Measurements from ENCODE around the gene PDE10A. TPM values are rescaled to one million over a fixed set of nuclear protein-coding genes. Genes with fewer than 3 reads are reported as not detected.

Gene PDE10A
- total and polyA plus RNA-seq, 2 of the 13 experiments (the other 11 are each of a cell fraction or from before 2014, with no cell fraction given) = not detected

DNA sequence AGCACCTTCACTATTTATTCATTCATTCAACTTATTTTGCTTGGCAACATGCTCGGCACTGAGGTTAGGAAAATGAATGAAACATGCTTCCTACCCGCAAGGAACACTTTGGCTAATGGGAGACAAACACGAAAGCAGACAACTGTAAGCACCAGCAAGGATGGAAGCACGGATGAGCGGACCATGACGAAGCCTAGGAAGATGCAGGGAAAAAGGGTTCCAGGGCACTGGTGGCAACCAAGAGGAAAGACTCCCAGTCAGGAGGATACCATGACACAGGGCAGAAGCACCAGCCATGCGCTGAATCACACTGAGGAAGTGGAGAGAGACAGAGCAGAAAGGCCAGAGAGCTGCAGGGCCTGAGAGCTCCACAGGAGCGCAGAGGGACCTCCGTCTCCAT, 9.8 kb downstream of the PDE10A start (continued):
- TF ChIP-seq, protein P1, sequence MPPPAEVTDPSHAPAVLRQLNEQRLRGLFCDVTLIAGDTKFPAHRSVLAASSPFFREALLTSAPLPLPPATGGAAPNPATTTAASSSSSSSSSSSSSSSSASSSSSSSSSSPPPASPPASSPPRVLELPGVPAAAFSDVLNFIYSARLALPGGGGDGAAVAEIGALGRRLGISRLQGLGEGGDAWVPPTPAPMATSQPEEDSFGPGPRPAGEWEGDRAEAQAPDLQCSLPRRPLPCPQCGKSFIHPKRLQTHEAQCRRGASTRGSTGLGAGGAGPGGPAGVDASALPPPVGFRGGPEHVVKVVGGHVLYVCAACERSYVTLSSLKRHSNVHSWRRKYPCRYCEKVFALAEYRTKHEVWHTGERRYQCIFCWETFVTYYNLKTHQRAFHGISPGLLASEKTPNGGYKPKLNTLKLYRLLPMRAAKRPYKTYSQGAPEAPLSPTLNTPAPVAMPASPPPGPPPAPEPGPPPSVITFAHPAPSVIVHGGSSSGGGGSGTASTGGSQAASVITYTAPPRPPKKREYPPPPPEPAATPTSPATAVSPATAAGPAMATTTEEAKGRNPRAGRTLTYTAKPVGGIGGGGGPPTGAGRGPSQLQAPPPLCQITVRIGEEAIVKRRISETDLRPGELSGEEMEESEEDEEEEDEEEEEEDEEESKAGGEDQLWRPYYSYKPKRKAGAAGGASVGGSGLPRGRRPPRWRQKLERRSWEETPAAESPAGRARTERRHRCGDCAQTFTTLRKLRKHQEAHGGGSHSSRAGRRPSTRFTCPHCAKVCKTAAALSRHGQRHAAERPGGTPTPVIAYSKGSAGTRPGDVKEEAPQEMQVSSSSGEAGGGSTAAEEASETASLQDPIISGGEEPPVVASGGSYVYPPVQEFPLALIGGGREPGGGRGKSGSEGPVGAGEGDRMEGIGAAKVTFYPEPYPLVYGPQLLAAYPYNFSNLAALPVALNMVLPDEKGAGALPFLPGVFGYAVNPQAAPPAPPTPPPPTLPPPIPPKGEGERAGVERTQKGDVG (CRISPR knock-in tag; IDR thresholded peaks at IDR 0.05; ENCODE audit: borderline replicate concordance) = no peak
- TF ChIP-seq ELF4 (CRISPR knock-in tag; IDR thresholded peaks at IDR 0.05; ENCODE audit: borderline replicate concordance) = no peak
- TF ChIP-seq JUNB (CRISPR knock-in tag; IDR thresholded peaks at IDR 0.05; ENCODE audit: borderline replicate concordance) = no peak
- no peak for TF ChIP-seq ZNF44 (CRISPR knock-in tag; IDR thresholded peaks at IDR 0.05)
- no peak for TF ChIP-seq MBD4 (IDR thresholded peaks at IDR 0.05; ENCODE audit: borderline replicate concordance, low read length)
- TF ChIP-seq ZNF331 (CRISPR knock-in tag; IDR thresholded peaks at IDR 0.05) = no peak
- TF ChIP-seq ZNF101 (CRISPR knock-in tag; IDR thresholded peaks at IDR 0.05; ENCODE audit: borderline replicate concordance, low read depth) = no peak
- TF ChIP-seq FOXM1 (CRISPR knock-in tag; IDR thresholded peaks at IDR 0.05) = no peak
- TF ChIP-seq MLLT10 (CRISPR knock-in tag; IDR thresholded peaks at IDR 0.05) = no peak

DNA sequence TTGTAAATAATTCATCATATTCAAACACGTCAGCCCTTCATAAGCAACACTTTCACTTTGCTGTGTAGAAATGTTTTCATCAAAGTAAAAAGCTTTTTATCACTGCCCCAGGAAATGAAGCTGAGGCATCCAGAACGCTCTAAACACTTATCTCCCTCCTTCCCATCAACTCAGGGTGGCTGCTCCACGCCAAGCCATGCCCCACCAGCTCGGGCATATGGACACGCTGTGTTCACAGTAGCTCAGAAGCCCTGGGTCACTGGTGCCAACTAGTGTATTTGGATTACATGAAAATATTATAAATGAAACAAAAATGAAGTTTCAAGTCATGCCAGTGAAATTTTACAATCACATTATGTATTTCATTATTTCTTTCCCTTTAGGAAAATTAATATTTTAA, 10.3 kb downstream of the PDE10A start:
- Histone ChIP-seq H3K36me3 (replicated peaks in 1 of 2; ENCODE audit: control insufficient read depth in 1 of 2, insufficient read depth in 2 of 2, low read length in 2 of 2) (no peaks in the 10 kb centered on the region), H3K4me3 (replicated peaks in 1 of 3; ENCODE audit: insufficient read depth in 1 of 3, low read depth in 2 of 3, low read length in 3 of 3) (no peak overlapping the region), H2AFZ (ENCODE audit: low read length) (no peak overlapping the region), H3K79me2 (ENCODE audit: insufficient read depth, low read length) (no peaks in the 10 kb centered on the region), H3K4me2 (ENCODE audit: low read depth, low read length) (no peak overlapping the region), H3K9ac (ENCODE audit: insufficient read depth, low read depth, low read length) (no peak overlapping the region), H3K9me3 (ENCODE audit: low read length) (no peaks in the 10 kb centered on the region), H3K4me1 (ENCODE audit: insufficient read depth, low read length) (no peaks in the 10 kb centered on the region), H3K27ac (ENCODE audit: extremely low read length, insufficient read depth, low read length) (no peak overlapping the region), H4K20me1 (ENCODE audit: insufficient read depth, low read length) (no peaks in the 10 kb centered on the region), H3K27me3 (ENCODE audit: control insufficient read depth in 1 of 2, insufficient read depth in 2 of 2, low read length in 2 of 2) (peaks cover 7 to 66% of the 10 kb centered on the region in 2 experiments; a peak in 4 of 5 replicates)
- ATAC-seq = no peak
- ChIA-PET CTCF (ENCODE audit: low intra/inter-chr PET ratio, low total read pairs) (no interaction called here), POLR2A (no interaction called here)
- intact Hi-C loops (cut with micrococcal nuclease; ENCODE audit: unreplicated experiment) (no loop called here), in situ Hi-C loops (cut with HindIII; ENCODE audit: extremely low pct_ligation_motif_present, low pct_unique_long_range_greater_than_20kb) (no loop called here)
- TF ChIP-seq ZNF614 (CRISPR knock-in tag; IDR thresholded peaks at IDR 0.05; ENCODE audit: borderline replicate concordance) = no peak
- TF ChIP-seq, protein P2, sequence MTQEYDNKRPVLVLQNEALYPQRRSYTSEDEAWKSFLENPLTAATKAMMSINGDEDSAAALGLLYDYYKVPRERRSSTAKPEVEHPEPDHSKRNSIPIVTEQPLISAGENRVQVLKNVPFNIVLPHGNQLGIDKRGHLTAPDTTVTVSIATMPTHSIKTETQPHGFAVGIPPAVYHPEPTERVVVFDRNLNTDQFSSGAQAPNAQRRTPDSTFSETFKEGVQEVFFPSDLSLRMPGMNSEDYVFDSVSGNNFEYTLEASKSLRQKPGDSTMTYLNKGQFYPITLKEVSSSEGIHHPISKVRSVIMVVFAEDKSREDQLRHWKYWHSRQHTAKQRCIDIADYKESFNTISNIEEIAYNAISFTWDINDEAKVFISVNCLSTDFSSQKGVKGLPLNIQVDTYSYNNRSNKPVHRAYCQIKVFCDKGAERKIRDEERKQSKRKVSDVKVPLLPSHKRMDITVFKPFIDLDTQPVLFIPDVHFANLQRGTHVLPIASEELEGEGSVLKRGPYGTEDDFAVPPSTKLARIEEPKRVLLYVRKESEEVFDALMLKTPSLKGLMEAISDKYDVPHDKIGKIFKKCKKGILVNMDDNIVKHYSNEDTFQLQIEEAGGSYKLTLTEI (CRISPR knock-in tag; conservative IDR thresholded peaks at IDR 0.05) = no peak
- TF ChIP-seq, protein P3, sequence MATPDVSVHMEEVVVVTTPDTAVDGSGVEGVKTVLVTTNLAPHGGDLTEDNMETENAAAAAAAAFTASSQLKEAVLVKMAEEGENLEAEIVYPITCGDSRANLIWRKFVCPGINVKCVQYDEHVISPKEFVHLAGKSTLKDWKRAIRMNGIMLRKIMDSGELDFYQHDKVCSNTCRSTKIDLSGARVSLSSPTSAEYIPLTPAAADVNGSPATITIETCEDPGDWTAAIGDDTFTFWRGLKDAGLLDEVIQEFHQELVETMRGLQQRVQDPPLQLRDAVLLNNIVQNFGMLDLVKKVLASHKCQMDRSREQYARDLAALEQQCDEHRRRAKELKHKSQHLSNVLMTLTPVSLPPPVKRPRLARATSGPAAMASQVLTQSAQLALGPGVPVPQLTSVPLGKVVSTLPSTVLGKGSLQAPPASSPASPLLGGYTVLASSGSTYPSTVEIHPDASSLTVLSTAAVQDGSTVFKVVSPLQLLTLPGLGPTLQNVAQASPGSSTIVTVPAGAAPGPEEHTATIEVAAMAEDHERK (CRISPR knock-in tag; IDR thresholded peaks at IDR 0.05; ENCODE audit: low read depth) = no peak
- TF ChIP-seq ZNF598 (CRISPR knock-in tag; IDR thresholded peaks at IDR 0.05; ENCODE audit: borderline replicate concordance) = no peak
- TF ChIP-seq ZFYVE20 (CRISPR knock-in tag; IDR thresholded peaks at IDR 0.05; ENCODE audit: borderline replicate concordance, low read depth) = no peak
- TF ChIP-seq PRPF4 (IDR thresholded peaks at IDR 0.05; ENCODE audit: low read depth, low read length, poor library complexity, severe bottlenecking) = no peak
- BruUV-seq (replicated peaks) = no TSS peak
- DNase-seq (ENCODE audit: low spot score) = no peak
- WGBS (ENCODE audit: low lambda C conversion rate) = 2% methylated on average over 5 of the region's 5 CpGs
- no peak for FAIRE-seq

Data from HepG2 (cell line).